ENCODE results near the gene BRI3.

Gene BRI3

GRCh38 chr7:98242934-98243333, 38.6 kb upstream of the BRI3 start:
- DNase-seq (ENCODE audit: low read depth): no peak
- no peak for TF ChIP-seq CTCF (conservative IDR thresholded peaks at IDR 0.05; ENCODE audit: low read length)
- no peak overlapping the region for H3K4me3 ChIP-seq (ENCODE audit: low read length)

DNA sequence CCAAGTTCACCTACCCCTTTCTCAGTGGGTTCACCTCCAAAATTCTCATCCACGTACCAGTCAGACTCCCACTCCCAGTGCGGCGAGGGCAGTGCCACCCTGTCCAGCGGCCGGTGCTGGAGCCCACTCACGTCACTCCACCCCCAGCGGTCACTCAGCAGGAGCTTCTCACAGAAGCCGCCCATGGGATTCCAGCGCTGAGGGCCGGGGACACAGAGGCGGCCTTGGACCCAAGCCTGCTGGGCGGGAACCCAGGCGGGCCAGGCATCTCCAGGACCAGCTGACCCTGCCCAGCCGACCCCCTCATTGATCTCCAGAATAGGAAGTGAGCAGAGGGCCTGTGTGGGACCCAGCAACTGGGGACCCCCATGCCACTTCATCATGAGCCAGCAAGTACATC, 36.6 kb upstream of the BRI3 start:
- no peak for DNase-seq (ENCODE audit: low read depth)
- no peak overlapping the region for H3K4me3 ChIP-seq (ENCODE audit: low read length)
- TF ChIP-seq CTCF (conservative IDR thresholded peaks at IDR 0.05; ENCODE audit: low read length): no peak

DNA sequence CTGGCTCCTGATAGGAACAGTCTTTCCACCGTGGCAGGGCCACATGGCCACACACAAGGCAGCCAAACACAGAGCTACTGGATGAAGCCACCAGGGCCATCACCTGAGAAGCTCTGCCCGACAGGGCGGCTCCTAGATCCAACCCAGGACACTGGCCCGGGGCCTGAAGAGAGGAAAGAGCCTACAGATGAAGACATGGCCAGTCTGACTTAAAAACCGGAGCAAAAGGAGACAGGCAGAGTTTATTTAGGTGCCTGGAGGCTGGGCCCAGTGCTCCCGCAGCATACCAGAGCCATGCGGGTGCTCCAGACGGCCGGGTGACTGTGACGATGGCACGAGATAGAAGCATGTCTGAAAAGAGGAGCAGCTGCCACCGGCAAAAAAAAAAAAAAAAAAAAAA, 33.3 kb upstream of the BRI3 start:
- DNase-seq (ENCODE audit: low read depth): no peak
- no peak for TF ChIP-seq CTCF (conservative IDR thresholded peaks at IDR 0.05; ENCODE audit: low read length)
- no peak overlapping the region for H3K4me3 ChIP-seq (ENCODE audit: low read length)

GRCh38 chr7:98249106-98249505, 32.4 kb upstream of the BRI3 start:
- H3K4me3 ChIP-seq (ENCODE audit: low read length): no peak overlapping the region
- no peak for DNase-seq (ENCODE audit: low read depth)
- TF ChIP-seq CTCF (conservative IDR thresholded peaks at IDR 0.05; ENCODE audit: low read length): no peak

DNA sequence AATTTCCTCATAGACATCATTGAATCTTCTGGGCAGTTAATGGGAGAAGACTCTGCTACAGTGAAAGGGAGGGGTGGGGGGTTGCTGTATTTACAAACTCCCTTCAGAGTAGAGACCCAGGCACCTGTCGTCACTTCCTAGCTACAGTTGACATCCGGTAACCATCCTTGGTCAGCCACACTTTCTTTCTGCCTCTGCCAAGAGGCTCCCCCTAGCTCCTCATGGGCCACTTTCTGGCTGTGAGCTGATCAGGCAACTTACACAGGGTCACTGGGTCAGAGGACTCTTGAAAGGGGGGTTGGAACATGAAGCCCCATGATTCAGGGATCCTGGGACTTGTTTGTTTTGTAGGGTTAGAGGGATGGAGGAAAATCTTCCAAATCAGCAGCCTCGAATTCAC, 30.7 kb upstream of the BRI3 start:
- no peak overlapping the region; the same call in 1 of the 2 replicates for H3K4me3 ChIP-seq (ENCODE audit: low read length)
- no peak for DNase-seq (ENCODE audit: low read depth)
- no peak for TF ChIP-seq CTCF (conservative IDR thresholded peaks at IDR 0.05; ENCODE audit: low read length)

DNA sequence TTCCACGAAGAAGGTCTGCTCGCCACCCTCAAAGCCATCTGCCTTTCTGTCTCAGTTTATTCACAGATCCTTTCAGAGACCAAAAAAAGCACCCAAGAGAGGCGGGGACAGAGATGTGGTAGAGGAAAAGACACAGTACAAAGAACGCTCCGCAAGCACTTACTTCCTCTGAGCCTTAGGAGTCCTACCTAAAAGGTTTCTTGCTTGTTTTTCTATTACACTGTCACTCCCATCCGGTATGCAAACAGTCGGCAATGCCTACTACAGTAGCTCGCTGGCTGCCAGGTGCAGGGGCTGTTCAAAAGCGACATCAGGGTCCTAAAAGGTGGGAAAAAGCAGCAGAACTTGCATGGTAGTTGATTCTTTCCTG, 30.3 kb upstream of the BRI3 start:
- DNase-seq (ENCODE audit: low read depth): no peak
- no peak for TF ChIP-seq CTCF (conservative IDR thresholded peaks at IDR 0.05; ENCODE audit: low read length)

GRCh38 chr7:98251601-98252424, 29.7 kb upstream of the BRI3 start, which contains the start of gene TECPR1:
Gene TECPR1 (minus strand): TSS chr7:98252232. CDS start chr7:98246146, 6,086 bp downstream.
- no peak for TF ChIP-seq CTCF (conservative IDR thresholded peaks at IDR 0.05; ENCODE audit: low read length)
- peak within 1 kb of the TSS; percentile 93 for H3K4me3 ChIP-seq (ENCODE audit: low read length)
- DNase-seq (ENCODE audit: low read depth): peak; percentile 89

More for the DNA sequence above, 30.3 kb upstream of the BRI3 start:
- peak overlapping the region; percentile 93 for H3K4me3 ChIP-seq (ENCODE audit: low read length)

Measured in AG10803 (cell line).